Right renal cortex interstitium (tissue), 3 donors: ENCODE measurements around the gene MACROD2. TPM values are rescaled to one million over a fixed set of nuclear protein-coding genes. Genes with fewer than 3 reads are reported as not detected.

ENCODE experiments used
- DNase-seq, 3 donors: peaks; one replicate each; pipeline ENCODE4 v3.0.0-alpha.2; 2013; ENCODE audit warnings: low read depth in 3 of 3, low spot score in 2 of 3
- polyA plus RNA-seq, 3 donors: library from polyadenylated mRNA; unstranded; fragments of 120-200 nt; gene quantifications; one replicate each; pipeline ENCODE4 v1.2.1, GENCODE V29; 2013; ENCODE audit not compliant: insufficient read length in 3 of 3

MACROD2 gene
- polyA plus RNA-seq, 3 donors: 14.4 to 15.6 (median 14.5) TPM

- no peak for DNase-seq
These were observed 696.7 kb downstream of the MACROD2 start for GRCh38 chr20:14691994-14692393.

- DNase-seq: no peak
These were observed 701.2 kb downstream of the MACROD2 start for GRCh38 chr20:14696478-14696877.

- no peak for DNase-seq
These were observed 701.6 kb downstream of the MACROD2 start for GRCh38 chr20:14696937-14697336.

GRCh38 chr20:14698125-14698524 is 702.8 kb downstream of the MACROD2 start:
- no peak for DNase-seq

- no peak for DNase-seq
These were observed 703.5 kb downstream of the MACROD2 start for GRCh38 chr20:14698605-14699373.

- DNase-seq: no peak
These were observed 705.3 kb downstream of the MACROD2 start for GRCh38 chr20:14700639-14700960.

- DNase-seq: no peak
These were observed 706.0 kb downstream of the MACROD2 start for GRCh38 chr20:14701326-14701725.

- DNase-seq: no peak
These were observed 711.2 kb downstream of the MACROD2 start for GRCh38 chr20:14706555-14706954.

GRCh38 chr20:14707026-14707680 is 711.8 kb downstream of the MACROD2 start:
- DNase-seq: no peak

- no peak for DNase-seq
These were observed 712.7 kb downstream of the MACROD2 start for GRCh38 chr20:14707865-14708596.

GRCh38 chr20:14709439-14709838 is 714.1 kb downstream of the MACROD2 start:
- no peak for DNase-seq

- no peak for DNase-seq
These were observed 715.6 kb downstream of the MACROD2 start for GRCh38 chr20:14710951-14711350.

GRCh38 chr20:14711652-14712051 is 716.3 kb downstream of the MACROD2 start:
- no peak for DNase-seq

GRCh38 chr20:14712302-14712739 is 717.0 kb downstream of the MACROD2 start:
- DNase-seq: no peak

- DNase-seq: no peak
These were observed 720.1 kb downstream of the MACROD2 start for GRCh38 chr20:14715400-14715799.

- no peak for DNase-seq
These were observed 721.1 kb downstream of the MACROD2 start for GRCh38 chr20:14716351-14716801.

GRCh38 chr20:14717134-14717999 is 722.1 kb downstream of the MACROD2 start:
- DNase-seq: no peak

GRCh38 chr20:14720251-14720650 is 724.9 kb downstream of the MACROD2 start:
- no peak for DNase-seq

- DNase-seq: no peak
These were observed 726.7 kb downstream of the MACROD2 start for GRCh38 chr20:14721926-14722452.

- DNase-seq: no peak
These were observed 728.3 kb downstream of the MACROD2 start for GRCh38 chr20:14723614-14724013.
